Left ventricle myocardium inferior (tissue), 1 donor: ENCODE data around the gene PPIL1. TPM values are rescaled to one million over a fixed set of nuclear protein-coding genes. Genes with fewer than 3 reads are reported as not detected.

ENCODE experiments used
- DNase-seq: peaks from one replicate; pipeline ENCODE4 v3.0.0-alpha.2; 2020
- H3K27ac ChIP-seq: fragments of 200-600 bp; replicated peaks from 2 replicates; pipeline ENCODE4 v1.8.0; 2021
- H3K27me3 ChIP-seq: fragments of 200-600 bp; 2 replicates; pipeline ENCODE4 v1.8.0; 2021; ENCODE audit warnings: low read depth
- H3K36me3 ChIP-seq: fragments of 200-600 bp; 2 replicates; pipeline ENCODE4 v1.8.0; 2021
- H3K4me1 ChIP-seq: fragments of 200-600 bp; 2 replicates; pipeline ENCODE4 v1.8.0; 2021
- H3K4me3 ChIP-seq: fragments of 200-600 bp; 2 replicates; pipeline ENCODE4 v1.8.0; 2021; ENCODE audit warnings: mild to moderate bottlenecking, moderate library complexity
- H3K9me3 ChIP-seq: fragments of 200-600 bp; replicated peaks from 2 replicates; pipeline ENCODE4 v1.8.0; 2021
- intact Hi-C: fragments of 100-400 bp; cut with micrococcal nuclease; formaldehyde crosslinking; loops from one replicate; pipeline ENCODE4 v1.11.0; 2022
- total RNA-seq: library from RNA; stranded (reverse); fragmentation: NEBNext Ultra II Directional; extraction: Animal tissue kit (Norgen Biotek cat#: 25700); gene quantifications from one replicate; pipeline ENCODE4 v1.2.1, GENCODE V29; 2021
- TF ChIP-seq, protein P1 (sequence below): fragments of 200-600 bp; IDR thresholded peaks from 2 replicates; pipeline ENCODE4 v1.8.0; 2021; ENCODE audit warnings: antibody characterized with exemption, mild to moderate bottlenecking, borderline replicate concordance
- donor health status: DM: no; HTN: yes; CAD: no; lungs with severe emphysema.

PPIL1 gene
- total RNA-seq, 1 donor from 2014 or later: 69.1 TPM

DNA sequence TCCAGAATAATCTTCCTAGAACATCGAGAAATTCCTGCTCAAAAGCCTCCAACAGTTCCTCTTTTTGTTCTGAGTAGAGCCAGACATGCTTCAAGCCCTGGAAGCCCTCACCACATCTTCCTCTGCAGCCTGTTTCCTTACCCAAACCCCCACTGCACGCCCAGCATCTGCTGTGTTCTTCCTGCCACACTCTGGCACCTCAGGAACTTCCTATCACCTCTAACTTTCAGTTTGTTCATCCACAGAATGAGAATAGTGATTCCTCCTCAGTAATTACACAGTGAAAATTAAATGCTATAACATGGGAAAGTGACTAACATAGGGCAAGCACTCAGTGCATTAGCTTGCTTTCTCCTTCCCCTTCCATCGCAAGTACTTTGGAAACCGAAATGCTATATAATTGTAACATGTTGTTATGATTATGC lies 37.4 kb upstream of the PPIL1 start:
- Histone ChIP-seq H3K9me3 (no peaks in the 10 kb centered on the region), H3K27ac (no peak overlapping the region), H3K36me3 (peaks cover 49% of the 10 kb centered on the region), H3K4me3 (no peak overlapping the region), H3K27me3 (no peaks in the 10 kb centered on the region), H3K4me1 (peaks cover 53% of the 10 kb centered on the region)
- TF ChIP-seq, protein P1, sequence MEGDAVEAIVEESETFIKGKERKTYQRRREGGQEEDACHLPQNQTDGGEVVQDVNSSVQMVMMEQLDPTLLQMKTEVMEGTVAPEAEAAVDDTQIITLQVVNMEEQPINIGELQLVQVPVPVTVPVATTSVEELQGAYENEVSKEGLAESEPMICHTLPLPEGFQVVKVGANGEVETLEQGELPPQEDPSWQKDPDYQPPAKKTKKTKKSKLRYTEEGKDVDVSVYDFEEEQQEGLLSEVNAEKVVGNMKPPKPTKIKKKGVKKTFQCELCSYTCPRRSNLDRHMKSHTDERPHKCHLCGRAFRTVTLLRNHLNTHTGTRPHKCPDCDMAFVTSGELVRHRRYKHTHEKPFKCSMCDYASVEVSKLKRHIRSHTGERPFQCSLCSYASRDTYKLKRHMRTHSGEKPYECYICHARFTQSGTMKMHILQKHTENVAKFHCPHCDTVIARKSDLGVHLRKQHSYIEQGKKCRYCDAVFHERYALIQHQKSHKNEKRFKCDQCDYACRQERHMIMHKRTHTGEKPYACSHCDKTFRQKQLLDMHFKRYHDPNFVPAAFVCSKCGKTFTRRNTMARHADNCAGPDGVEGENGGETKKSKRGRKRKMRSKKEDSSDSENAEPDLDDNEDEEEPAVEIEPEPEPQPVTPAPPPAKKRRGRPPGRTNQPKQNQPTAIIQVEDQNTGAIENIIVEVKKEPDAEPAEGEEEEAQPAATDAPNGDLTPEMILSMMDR: no peak
- intact Hi-C loops: no loop called here
- no peak for DNase-seq

DNA sequence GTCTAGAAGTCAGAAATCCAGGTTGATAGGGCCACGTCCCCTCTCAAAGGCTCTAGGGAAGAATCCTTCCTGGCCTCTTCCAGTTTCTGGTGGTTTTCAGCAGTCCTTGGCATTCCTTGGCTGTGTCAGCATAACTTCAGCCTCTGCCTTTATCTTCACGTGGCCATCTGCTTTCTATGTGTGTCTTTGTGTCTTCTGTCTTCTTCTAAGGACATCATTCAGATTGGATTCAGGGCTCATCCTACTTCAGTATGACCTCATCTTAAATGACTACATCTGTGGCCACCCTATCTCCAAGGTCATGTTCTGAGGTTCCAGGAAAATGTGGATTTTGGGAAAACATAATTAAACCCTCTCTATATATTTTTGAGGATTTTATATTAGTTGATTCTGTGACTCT lies 34.1 kb upstream of the PPIL1 start:
- Histone ChIP-seq H3K4me3 (no peak overlapping the region), H3K9me3 (no peaks in the 10 kb centered on the region), H3K27ac (peak overlapping the region; percentile 81), H3K27me3 (no peaks in the 10 kb centered on the region), H3K36me3 (peaks cover 38% of the 10 kb centered on the region), H3K4me1 (peaks cover 57% of the 10 kb centered on the region)
- TF ChIP-seq, protein P1: no peak
- no peak for DNase-seq
- intact Hi-C loops: no loop called here

DNA sequence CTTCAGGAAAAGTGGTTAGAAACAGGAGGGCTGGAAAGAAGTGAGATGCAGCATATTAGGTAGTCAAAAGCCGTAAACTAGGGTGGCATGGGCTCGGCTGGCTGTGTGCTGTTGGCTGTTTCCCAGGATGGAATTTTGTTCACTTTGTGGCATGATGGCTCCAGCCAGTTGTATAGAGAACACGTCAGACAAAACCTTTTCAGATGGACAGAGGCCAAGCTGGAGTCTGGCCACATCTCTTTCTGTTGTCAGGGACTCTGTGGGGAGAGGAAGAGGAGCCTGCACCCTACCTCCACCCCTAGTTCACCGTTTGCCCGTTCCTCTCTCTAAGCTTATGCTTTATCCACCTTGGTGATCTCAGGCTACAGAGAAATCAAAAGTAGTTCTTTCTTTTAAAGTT lies 33.2 kb upstream of the PPIL1 start:
- peaks cover 56% of the 10 kb centered on the region for H3K4me1 ChIP-seq
- H3K9me3 ChIP-seq: no peaks in the 10 kb centered on the region
- H3K27ac ChIP-seq: peak overlapping the region; percentile 81
- intact Hi-C loops: no loop called here
- H3K4me3 ChIP-seq: no peak overlapping the region
- H3K27me3 ChIP-seq: no peaks in the 10 kb centered on the region
- H3K36me3 ChIP-seq: peaks cover 38% of the 10 kb centered on the region
- TF ChIP-seq, protein P1: no peak
- DNase-seq: peak; percentile 66

DNA sequence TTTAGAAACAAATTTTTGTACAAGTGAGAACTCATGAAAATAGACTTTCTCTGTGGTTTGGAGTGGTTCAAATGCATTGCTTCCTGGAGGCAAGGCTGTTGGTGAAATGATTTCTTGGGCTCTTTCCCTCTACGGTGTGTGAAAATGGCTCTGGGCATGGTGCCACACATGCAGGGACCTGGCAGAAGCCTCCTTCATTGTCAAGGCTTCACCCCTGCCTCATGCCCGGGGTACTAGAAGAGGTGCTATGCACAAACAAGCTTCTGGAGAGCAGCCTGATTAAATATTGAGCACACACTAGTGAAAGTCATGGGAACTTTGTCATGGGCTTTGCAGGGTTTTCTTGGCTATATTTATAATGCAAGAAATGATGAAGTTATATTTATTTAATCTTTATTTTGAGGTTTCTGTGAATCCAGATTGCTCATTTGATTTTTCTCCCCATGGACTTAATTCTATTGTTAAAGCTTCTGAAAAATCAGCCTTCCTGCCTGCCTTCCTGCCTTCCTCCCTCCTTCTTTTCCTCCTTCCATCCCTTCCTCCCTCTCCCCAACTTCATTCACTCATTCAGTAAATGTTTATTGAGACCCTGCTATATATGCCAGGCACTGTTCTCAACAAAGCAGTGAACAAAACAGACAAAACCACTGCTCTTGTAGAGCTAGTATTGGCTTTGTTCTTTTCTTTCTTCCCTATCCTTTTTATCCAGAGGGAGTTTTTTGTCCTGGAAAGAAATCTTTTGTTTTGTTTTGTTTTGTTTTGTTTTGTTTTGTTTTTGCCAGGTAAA lies 32.1 kb upstream of the PPIL1 start:
- intact Hi-C loops: no loop called here
- TF ChIP-seq, protein P1: no peak
- peaks cover 40% of the 10 kb centered on the region for H3K36me3 ChIP-seq
- peaks cover 48% of the 10 kb centered on the region for H3K4me1 ChIP-seq
- H3K27me3 ChIP-seq: no peaks in the 10 kb centered on the region
- no peaks in the 10 kb centered on the region for H3K9me3 ChIP-seq
- no peak overlapping the region for H3K4me3 ChIP-seq
- H3K27ac ChIP-seq: peak overlapping the region; percentile 81
- DNase-seq: peak; percentile 78

DNA sequence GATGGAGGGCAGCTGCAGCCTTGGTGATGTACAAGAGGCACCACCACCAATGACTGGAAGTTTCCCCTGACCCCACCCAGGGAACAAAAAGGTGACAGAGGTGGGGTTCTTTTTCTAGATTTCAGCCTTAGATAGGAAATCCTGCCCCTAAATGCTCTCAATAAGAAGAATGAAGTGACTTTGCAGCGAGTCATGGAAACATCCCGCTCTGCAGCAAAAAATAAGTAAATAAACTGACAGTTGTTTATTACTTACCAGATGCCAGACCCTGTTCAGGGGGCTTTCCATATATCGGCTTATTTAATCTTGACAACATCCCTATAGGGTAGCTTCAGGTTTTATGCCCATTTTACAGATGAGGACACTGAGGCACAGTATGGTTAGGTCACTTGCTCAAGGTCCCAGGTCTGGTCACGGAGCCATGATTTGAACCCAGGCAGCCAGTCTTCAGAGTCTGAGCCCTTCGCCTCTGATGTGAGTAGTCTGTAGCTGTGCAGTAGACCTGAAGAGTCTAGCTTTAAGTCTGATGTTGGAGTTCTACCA lies 30.3 kb upstream of the PPIL1 start:
- TF ChIP-seq, protein P1: no peak
- no peak for DNase-seq
- Histone ChIP-seq H3K36me3 (peaks cover 58% of the 10 kb centered on the region), H3K27me3 (no peaks in the 10 kb centered on the region), H3K4me3 (no peak overlapping the region), H3K27ac (peak overlapping the region; percentile 4), H3K4me1 (peaks cover 48% of the 10 kb centered on the region), H3K9me3 (no peaks in the 10 kb centered on the region)
- intact Hi-C loops: loop anchor here (5.0 kb wide), 1 partner anchor 102 kb away; the partner anchor contains the start of gene FGD2
